NCI-H345 treated with DMSO at 0.1 percent for 48 hours (cell line): ENCODE measurements around the gene GCHFR.
A peak's percentile ranks its signal among the peaks of the same experiment; 100 is the strongest.

Source experiments
- DNase-seq: peaks from one replicate; lab custom pipeline; 2025; ENCODE audit not compliant: unreplicated experiment; lab: John Stamatoyannopoulos, UW

GCHFR gene

GRCh38 chr15:40754883-40755811 is 8.7 kb upstream of the GCHFR start, which contains the start of gene RMDN3:
TSS of gene RMDN3 (minus strand) at chr15:40755254. CDS start at chr15:40754783, 471 bp downstream.
- peak; percentile 80 for DNase-seq

DNA sequence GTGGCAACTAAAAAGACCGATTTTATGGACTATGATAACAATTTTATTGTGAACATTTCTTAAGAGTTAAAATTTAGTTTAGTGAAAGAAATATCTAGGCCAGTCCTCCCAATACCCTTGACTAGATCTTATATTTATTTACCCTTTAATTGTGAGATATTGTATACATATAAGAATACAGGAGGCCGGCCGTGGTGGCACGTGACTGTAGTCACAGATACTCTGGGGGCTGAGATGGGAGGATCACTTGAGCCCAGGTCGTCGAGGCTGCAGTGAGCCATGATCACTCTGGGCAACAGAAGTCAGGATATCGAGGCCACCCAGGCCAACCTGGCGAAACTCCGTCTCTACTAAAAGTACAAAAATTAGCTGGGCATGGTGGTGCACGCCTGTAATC is 8.1 kb upstream of the GCHFR start:
- peak; percentile 15 for DNase-seq

- DNase-seq: peak; percentile 12
Observed at GRCh38 chr15:40756938-40757337, 6.9 kb upstream of the GCHFR start.

DNA sequence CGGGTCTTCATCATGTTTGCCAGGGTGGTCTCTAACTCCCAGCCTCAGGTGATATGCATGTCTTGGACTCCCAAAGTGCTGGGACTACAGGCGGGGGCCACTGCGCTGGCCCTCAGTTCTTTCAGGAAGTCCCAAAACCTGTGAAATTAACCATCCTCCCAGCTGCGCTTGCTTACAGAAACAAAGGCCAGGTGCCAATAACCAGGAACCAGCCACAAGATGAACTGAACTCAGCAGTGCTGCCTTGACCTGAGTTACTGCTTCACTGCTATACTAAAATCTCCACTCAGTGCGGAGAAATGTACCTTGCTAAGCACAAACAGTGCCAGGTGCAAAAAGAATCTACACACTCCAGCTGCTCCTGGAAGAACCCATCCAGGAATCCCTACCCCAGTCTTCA is 3.9 kb upstream of the GCHFR start:
- no peak for DNase-seq

- DNase-seq: peak; percentile 27
Observed at GRCh38 chr15:40762919-40763800, 708 bp upstream of the GCHFR start.

DNA sequence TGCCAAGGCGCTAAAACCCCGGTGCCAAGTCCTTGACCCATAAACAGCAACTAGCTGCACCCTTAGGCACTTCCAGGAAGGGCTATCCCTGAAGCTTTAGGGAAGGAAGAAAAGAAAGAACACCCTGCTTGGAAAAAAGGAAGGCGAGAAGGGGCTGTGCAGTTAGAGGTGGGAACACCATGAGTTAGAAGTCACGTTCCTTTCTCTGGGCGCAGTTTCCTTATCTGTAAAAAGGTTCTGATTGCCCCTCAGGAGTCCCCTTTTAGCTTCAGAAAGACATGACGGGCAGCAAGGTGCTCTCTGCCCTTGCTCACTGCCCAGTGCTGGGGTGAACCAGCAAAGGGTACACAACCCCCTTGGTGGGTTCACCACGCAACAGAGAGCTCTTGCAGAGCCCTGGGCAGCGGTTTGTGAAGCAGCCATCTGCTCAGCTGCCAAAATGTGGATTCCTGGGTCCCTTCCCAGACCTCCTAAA is 798 bp downstream of the GCHFR start:
- DNase-seq: no peak

GRCh38 chr15:40766194-40766815 is 2.4 kb downstream of the GCHFR start:
- DNase-seq: no peak

GRCh38 chr15:40766906-40767837 is 3.3 kb downstream of the GCHFR start:
- no peak for DNase-seq

- no peak for DNase-seq
Observed at GRCh38 chr15:40767838-40768500, 4.1 kb downstream of the GCHFR start.

GRCh38 chr15:40768521-40769273 is 4.8 kb downstream of the GCHFR start:
- no peak for DNase-seq

GRCh38 chr15:40769274-40770146 is 5.6 kb downstream of the GCHFR start, which contains the start of gene C15orf62:
TSS of gene C15orf62 (plus strand) at chr15:40769980. CDS start at chr15:40770496, 516 bp downstream.
- DNase-seq: peak; percentile 69

- DNase-seq: no peak
Observed at GRCh38 chr15:40770147-40770721, 6.4 kb downstream of the GCHFR start.

- DNase-seq: no peak
Observed at GRCh38 chr15:40771242-40771641, 7.4 kb downstream of the GCHFR start.

DNA sequence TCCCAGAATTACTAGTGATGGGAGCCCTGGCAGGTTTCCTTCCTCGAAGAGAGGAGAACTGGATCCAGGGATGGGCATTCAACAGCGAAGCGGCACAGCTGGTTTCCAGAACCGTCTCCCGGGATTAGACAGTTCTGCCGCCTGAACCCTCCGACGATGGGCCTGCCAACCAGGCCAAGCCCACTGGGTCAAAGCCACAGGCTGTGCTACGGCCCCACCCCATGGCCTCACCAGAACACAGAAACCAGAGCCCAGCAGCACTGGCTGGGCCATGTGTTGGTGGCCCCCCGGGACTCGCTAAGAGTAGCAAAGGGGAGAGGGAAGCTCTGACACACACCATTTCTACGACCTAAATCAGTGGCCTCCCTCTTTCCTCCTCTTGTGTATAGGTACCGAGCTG is 8.1 kb downstream of the GCHFR start:
- DNase-seq: no peak

DNA sequence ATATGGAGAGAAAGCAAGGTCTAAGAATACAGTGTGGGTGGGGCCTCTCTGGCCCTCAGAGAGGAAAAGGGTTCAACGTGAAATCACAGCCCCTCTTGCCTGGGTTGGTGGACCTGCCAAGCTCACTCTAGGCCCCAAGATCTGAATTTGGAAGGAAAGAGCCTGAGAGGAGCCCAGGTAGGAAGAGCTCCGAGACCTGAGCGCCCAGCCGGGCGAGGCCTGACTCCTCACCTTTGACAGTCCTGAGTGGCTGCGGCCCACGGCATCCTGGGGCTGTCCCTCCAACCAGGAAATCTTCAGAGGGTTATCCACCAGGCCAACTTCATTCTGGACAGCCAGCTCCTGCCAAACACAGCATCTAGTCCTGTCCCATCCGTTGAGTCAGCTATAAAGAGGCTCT is 9.6 kb downstream of the GCHFR start:
- DNase-seq: no peak

DNA sequence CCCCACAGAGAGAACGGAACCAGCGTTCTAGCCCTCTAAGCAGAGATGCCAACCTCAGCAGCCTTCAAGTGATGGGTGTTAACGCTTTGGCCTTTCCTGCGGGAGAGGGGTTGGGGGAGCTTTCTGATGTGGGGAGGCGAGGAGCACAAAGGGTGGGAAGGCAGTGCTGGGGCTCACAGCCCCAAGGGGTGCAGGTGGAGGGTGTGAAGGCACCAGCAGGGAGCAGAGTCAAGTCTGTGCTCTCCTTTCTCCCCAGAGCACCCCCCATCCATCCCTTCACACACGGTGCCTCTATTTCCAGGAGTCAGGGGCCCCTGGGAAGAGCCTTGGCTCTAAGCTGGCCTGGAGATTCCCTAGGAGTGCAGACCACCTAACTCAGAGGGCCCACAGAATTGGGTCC is 10.0 kb downstream of the GCHFR start:
- no peak for DNase-seq

- no peak for DNase-seq
Observed at GRCh38 chr15:40775007-40775406, 11.1 kb downstream of the GCHFR start.
